Urothelium cell line (cell line): ENCODE measurements around the gene SEMA4A.
"Not testable (repeated sequence)": the region's sequence is repeated elsewhere in the genome, so short reads cannot be mapped to it uniquely, and the experiment has no call there.

Experiments used
- DNase-seq: peaks from one replicate; pipeline ENCODE4 v3.0.0; 2011; ENCODE audit warnings: low spot score, mixed read lengths
- FAIRE-seq: peaks from 2 replicates; lab custom pipeline; 2011; peaks lifted over from hg19 to GRCh38; lab: Jason Lieb, UNC

The SEMA4A gene

GRCh38 chr1:156155756-156156510, 2.5 kb downstream of the SEMA4A start:
- DNase-seq, result no peak
- no peak for FAIRE-seq

GRCh38 chr1:156157506-156157905, 4.1 kb downstream of the SEMA4A start:
- no peak for DNase-seq
- no peak for FAIRE-seq

GRCh38 chr1:156157966-156158365, 4.6 kb downstream of the SEMA4A start:
- DNase-seq (no peak), FAIRE-seq (no peak)

GRCh38 chr1:156160000-156160742, 6.8 kb downstream of the SEMA4A start:
- DNase-seq (no peak), FAIRE-seq (no peak)

GRCh38 chr1:156160743-156161171, 7.4 kb downstream of the SEMA4A start:
- FAIRE-seq (no peak), DNase-seq (no peak)

- no peak for FAIRE-seq
- DNase-seq, result no peak
Measured at GRCh38 chr1:156162430-156163037, 9.1 kb downstream of the SEMA4A start.

GRCh38 chr1:156163712-156164111, 10.3 kb downstream of the SEMA4A start:
- DNase-seq, result no peak
- FAIRE-seq, result no peak

- no peak for DNase-seq
- no peak for FAIRE-seq
Measured at GRCh38 chr1:156164125-156164831, 10.9 kb downstream of the SEMA4A start.

- DNase-seq, result no peak
- FAIRE-seq, result no peak
Measured at GRCh38 chr1:156165083-156165482, 11.7 kb downstream of the SEMA4A start.

- DNase-seq, result no peak
- no peak for FAIRE-seq
Measured at GRCh38 chr1:156167536-156167935, 14.2 kb downstream of the SEMA4A start.

GRCh38 chr1:156172696-156173470, 19.5 kb downstream of the SEMA4A start:
- no peak for DNase-seq

GRCh38 chr1:156176610-156177210, 23.3 kb downstream of the SEMA4A start:
- DNase-seq (no peak), FAIRE-seq (no peak)

More at GRCh38 chr1:156172696-156173470, 19.5 kb downstream of the SEMA4A start:
- FAIRE-seq, result no peak

- FAIRE-seq (no peak), DNase-seq (no peak)
Measured at GRCh38 chr1:156177919-156178654, 24.7 kb downstream of the SEMA4A start.

- FAIRE-seq (no peak), DNase-seq (no peak)
Measured at GRCh38 chr1:156180471-156180870, 27.1 kb downstream of the SEMA4A start.

- not testable (repeated sequence) for FAIRE-seq, DNase-seq
Measured at GRCh38 chr1:156181391-156181924, 28.1 kb downstream of the SEMA4A start.

GRCh38 chr1:156182010-156182779, 28.8 kb downstream of the SEMA4A start:
- not testable (repeated sequence) for DNase-seq, FAIRE-seq

GRCh38 chr1:156186347-156187177, 33.2 kb downstream of the SEMA4A start:
- not testable (repeated sequence) for FAIRE-seq

More at GRCh38 chr1:156186347-156187177, 33.2 kb downstream of the SEMA4A start:
- DNase-seq, result not testable (repeated sequence)
